HepG2 (cell line): ENCODE measurements around the gene NEMF. TPM values are rescaled to one million over a fixed set of nuclear protein-coding genes. Genes with fewer than 3 reads are reported as not detected.

Source experiments
- ARID2 ChIP-seq: sonication (generic); formaldehyde crosslinking; IDR thresholded peaks from 2 replicates; pipeline ENCODE4 v1.8.1; 2022; ENCODE audit warnings: mild to moderate bottlenecking, missing genetic modification reagents, borderline replicate concordance
- ARNT2 ChIP-seq: sonication (generic); formaldehyde crosslinking; IDR thresholded peaks from 2 replicates; pipeline ENCODE4 v1.8.0; 2022; ENCODE audit warnings: mild to moderate bottlenecking, low read depth, missing genetic modification reagents, moderate library complexity
- ATM ChIP-seq: fragments of 450-650 bp; IDR thresholded peaks from 2 replicates; pipeline ENCODE4 v1.7.1; 2017; ENCODE audit warnings: mild to moderate bottlenecking, borderline replicate concordance
- BCLAF1 ChIP-seq: fragments of 450-650 bp; IDR thresholded peaks from 2 replicates; pipeline ENCODE4 v1.6.1; 2017; ENCODE audit warnings: mild to moderate bottlenecking
- KDM3A ChIP-seq: IDR thresholded peaks from 2 replicates; pipeline ENCODE4 v1.6.1; 2018; ENCODE audit warnings: low read depth, missing compliant biosample characterization
- MBNL3 ChIP-seq: fragments of 250-450 bp; sonication (Bioruptor Pico); conservative IDR thresholded peaks from 2 replicates; pipeline ENCODE4 v1.8.0; 2022; ENCODE audit warnings: mild to moderate bottlenecking, inconsistent platforms
- NFE2 ChIP-seq: sonication (generic); formaldehyde crosslinking; IDR thresholded peaks from 2 replicates; pipeline ENCODE4 v1.4.0; 2020; ENCODE audit warnings: missing genetic modification reagents
- NFYB ChIP-seq: sonication (generic); formaldehyde crosslinking; IDR thresholded peaks from 2 replicates; pipeline ENCODE4 v1.4.0; 2020; ENCODE audit warnings: missing genetic modification reagents
- NR1H2 ChIP-seq: sonication (generic); formaldehyde crosslinking; IDR thresholded peaks from 2 replicates; pipeline ENCODE4 v1.8.1; 2022; ENCODE audit warnings: low read depth, missing genetic modification reagents, borderline replicate concordance
- SOX5 ChIP-seq: IDR thresholded peaks from 2 replicates; pipeline ENCODE4 v1.6.1; 2016; ENCODE audit warnings: borderline replicate concordance
- STAG1 ChIP-seq: sonication (generic); formaldehyde crosslinking; IDR thresholded peaks from 2 replicates; pipeline ENCODE4 v1.4.0; 2020; ENCODE audit warnings: missing genetic modification reagents
- TIGD3 ChIP-seq: sonication (generic); formaldehyde crosslinking; IDR thresholded peaks from 2 replicates; pipeline ENCODE4 v1.5.1; 2020; ENCODE audit warnings: mild to moderate bottlenecking, missing genetic modification reagents, borderline replicate concordance
- ZNF124 ChIP-seq: sonication (generic); formaldehyde crosslinking; IDR thresholded peaks from 2 replicates; pipeline ENCODE4 v1.4.0; 2020; ENCODE audit warnings: missing genetic modification reagents
- ZNF142 ChIP-seq: sonication (generic); formaldehyde crosslinking; IDR thresholded peaks from 2 replicates; pipeline ENCODE4 v1.4.0; 2020; ENCODE audit warnings: missing genetic modification reagents
- ZNF432 ChIP-seq: sonication (generic); formaldehyde crosslinking; IDR thresholded peaks from 2 replicates; pipeline ENCODE4 v1.5.0; 2020; ENCODE audit warnings: missing genetic modification reagents, mild to moderate bottlenecking, borderline replicate concordance
- ZNF709 ChIP-seq: sonication (generic); formaldehyde crosslinking; IDR thresholded peaks from 2 replicates; pipeline ENCODE4 v1.5.0; 2020; ENCODE audit warnings: mild to moderate bottlenecking, missing genetic modification reagents
- polyA plus RNA-seq, 8 experiments: library from polyadenylated mRNA; depleted of rRNA in 3 of 8; stranded (reverse) in 7 of 8; unstranded in 1 of 8; fragments of >200 nt; fragmentation: Illumina TruSeq in 4 of 8; extraction: Trizol in 4 of 8; gene quantifications; 2 replicates each; pipeline versions ENCODE4 v1.2.1 to v1.2.3, GENCODE V29; 2011 to 2016; ENCODE audit warnings: low read depth in 4 of 8, missing spikeins in 1 of 8, mixed read lengths in 1 of 8; ENCODE audit not compliant: insufficient read depth in 1 of 8
- total RNA-seq, 5 experiments: library from RNA; depleted of rRNA; stranded (reverse); fragments of >200 nt; fragmentation: Illumina TruSeq; extraction: Trizol; gene quantifications; 2 replicates each; pipeline ENCODE4 v1.2.3, GENCODE V29; 2016; ENCODE audit warnings: low read depth in 1 of 5
- TF ChIP-seq, protein P1 (sequence below): sonication (generic); formaldehyde crosslinking; IDR thresholded peaks from 2 replicates; pipeline ENCODE4 v1.8.0; 2023; ENCODE audit warnings: mild to moderate bottlenecking, missing genetic modification reagents

NEMF gene
- total and polyA plus RNA-seq, 2 of the 13 experiments (the other 11 are each of a cell fraction or from before 2014, with no cell fraction given) = 21.3 to 57.9 TPM

DNA sequence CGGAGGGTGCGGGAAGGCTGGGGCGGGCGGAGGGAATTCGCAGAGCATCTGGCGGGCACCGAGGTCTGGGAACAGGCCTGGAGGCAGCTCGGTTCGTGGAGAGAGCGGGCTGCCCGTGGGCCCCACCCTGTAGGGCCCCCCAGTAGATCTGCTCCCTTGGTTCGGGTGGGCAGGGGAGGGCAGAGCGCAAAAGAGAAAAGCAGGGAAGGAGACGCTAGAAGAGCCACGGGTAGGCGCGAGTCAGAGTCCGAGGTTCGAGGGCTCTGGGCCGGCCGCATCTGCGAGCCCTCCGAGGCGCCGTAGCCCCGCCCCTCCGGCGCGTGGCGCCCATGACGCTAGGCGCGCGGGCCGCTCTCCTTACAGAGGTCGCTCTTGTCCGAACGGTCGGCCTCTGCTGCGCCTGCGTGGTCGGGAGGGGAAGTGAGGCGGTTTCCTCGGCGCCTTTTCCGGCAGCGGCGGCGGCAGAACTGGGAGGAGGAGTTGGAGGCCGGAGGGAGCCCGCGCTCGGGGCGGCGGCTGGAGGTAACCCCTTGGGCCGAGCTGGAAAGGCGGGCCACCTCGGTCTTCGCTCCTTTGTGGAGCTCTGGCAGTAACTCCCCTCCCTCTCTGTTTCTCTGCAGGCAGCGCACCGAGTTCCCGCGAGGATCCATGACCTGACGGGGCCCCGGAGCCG is 40.2 kb upstream of the NEMF start, which contains the start of gene ARF6 (continued):
- TF ChIP-seq ZNF142 (peak; percentile 48), NFE2 (CRISPR knock-in tag) (no peak), ARID2 (CRISPR knock-in tag) (no peak), SOX5 (CRISPR knock-in tag) (peak; percentile 40; the same call in 1 of the 2 replicates), NFYB (peak; percentile 40; the same call in 1 of the 2 replicates), ATM (no peak), NR1H2 (peak; percentile 35; the same call in 1 of the 2 replicates), ZNF709 (peak; percentile 90), ZNF124 (no peak), ARNT2 (CRISPR knock-in tag) (peak; percentile 76), TIGD3 (CRISPR knock-in tag) (no peak), KDM3A (CRISPR knock-in tag) (peak; percentile 83; the same call in 1 of the 2 replicates), STAG1 (CRISPR knock-in tag) (peak; percentile 47), BCLAF1 (no peak), MBNL3 (no peak), ZNF432 (CRISPR knock-in tag) (no peak)
- TF ChIP-seq, protein P1, sequence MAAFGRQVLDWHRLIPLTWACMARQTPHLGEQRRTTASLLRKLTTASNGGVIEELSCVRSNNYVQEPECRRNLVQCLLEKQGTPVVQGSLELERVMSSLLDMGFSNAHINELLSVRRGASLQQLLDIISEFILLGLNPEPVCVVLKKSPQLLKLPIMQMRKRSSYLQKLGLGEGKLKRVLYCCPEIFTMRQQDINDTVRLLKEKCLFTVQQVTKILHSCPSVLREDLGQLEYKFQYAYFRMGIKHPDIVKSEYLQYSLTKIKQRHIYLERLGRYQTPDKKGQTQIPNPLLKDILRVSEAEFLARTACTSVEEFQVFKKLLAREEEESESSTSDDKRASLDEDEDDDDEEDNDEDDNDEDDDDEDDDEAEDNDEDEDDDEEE (CRISPR knock-in tag) = peak; percentile 92
